Panc1 (cell line): ENCODE data around the gene CDK14. TPM values are rescaled to one million over a fixed set of nuclear protein-coding genes. Genes with fewer than 3 reads are reported as not detected.

Experiments used
- ATAC-seq: fragments of 200-7000 bp; cut with Tn5 transposase; 2 replicates; pipeline ENCODE4 v1.9.1; 2020; ENCODE audit warnings: mild to moderate bottlenecking, moderate library complexity
- BruUV-seq: library from RNA; stranded (reverse); fragments of 400-500 nt; replicated peaks from 2 replicates; lab custom pipeline; 2021; lab: Mats Ljungman, UMichigan
- CTCF ChIA-PET: fragments of 300-600 bp; sonication (Branson Sonifier 250); formaldehyde crosslinking; loops from one replicate; lab custom pipeline; 2022; ENCODE audit warnings: antibody characterized with exemption; lab: Charles Lee
- POLR2A ChIA-PET: fragments of 300-600 bp; sonication (Branson Sonifier 250); formaldehyde crosslinking; loops from one replicate; lab custom pipeline; 2022; ENCODE audit warnings: antibody characterized with exemption; lab: Charles Lee
- DNase-seq: peaks from one replicate; pipeline ENCODE4 v3.0.0-alpha.2; 2010; ENCODE audit warnings: low read depth, low spot score
- H3K27ac ChIP-seq: 2 replicates; pipeline ENCODE4 v1.5.1; 2011; ENCODE audit warnings: mild to moderate bottlenecking, low read length, inconsistent platforms
- H3K27me3 ChIP-seq: fragments of 200-500 bp; sonication (Bioruptor generic); 2 replicates; pipeline ENCODE4 v1.6.0; 2014; ENCODE audit warnings: low read length, inconsistent platforms; ENCODE audit not compliant: control insufficient read depth, insufficient read depth
- H3K36me3 ChIP-seq: fragments of 200-500 bp; sonication (Bioruptor generic); 2 replicates; pipeline ENCODE4 v1.5.1; 2014; ENCODE audit warnings: inconsistent platforms, mild to moderate bottlenecking, low read length, moderate library complexity; ENCODE audit not compliant: control insufficient read depth, insufficient read depth
- H3K4me1 ChIP-seq: 2 replicates; pipeline ENCODE4 v1.5.1; 2011; ENCODE audit warnings: inconsistent platforms, mild to moderate bottlenecking, low read length, moderate library complexity; ENCODE audit not compliant: control insufficient read depth, insufficient read depth
- H3K4me3 ChIP-seq, 2 experiments: 2 replicates each; pipeline ENCODE4 v1.5.1; 2011 to 2012; ENCODE audit warnings: low read depth in 2 of 2, low read length in 2 of 2, mild to moderate bottlenecking in 2 of 2, inconsistent platforms in 1 of 2, moderate library complexity in 1 of 2
- H3K9me3 ChIP-seq: fragments of 200-500 bp; sonication (Bioruptor generic); 2 replicates; pipeline ENCODE4 v1.5.1; 2014; ENCODE audit warnings: low read depth, mild to moderate bottlenecking, inconsistent platforms, low read length, moderate library complexity; ENCODE audit not compliant: control insufficient read depth, insufficient read depth
- CTCF ChIP-seq: fragments of 450-650 bp; IDR thresholded peaks from 2 replicates; pipeline ENCODE4 v1.5.1; 2017; ENCODE audit warnings: mild to moderate bottlenecking
- POLR2AphosphoS5 ChIP-seq: IDR thresholded peaks from 2 replicates; pipeline ENCODE4 v1.6.1; 2012; ENCODE audit warnings: mild to moderate bottlenecking, low read depth, low read length, moderate library complexity
- REST ChIP-seq, 2 experiments: IDR thresholded peaks; 2 replicates each; pipeline ENCODE4 v1.6.1; 2011 to 2012; ENCODE audit warnings: low read depth in 2 of 2, control low read depth in 1 of 2, low read length in 1 of 2, mild to moderate bottlenecking in 1 of 2, moderate library complexity in 1 of 2; ENCODE audit not compliant: insufficient read depth in 1 of 2
- SIN3A ChIP-seq: IDR thresholded peaks from 2 replicates; pipeline ENCODE4 v1.6.1; 2012; ENCODE audit warnings: low read depth, mild to moderate bottlenecking, low read length, moderate library complexity, borderline replicate concordance; ENCODE audit not compliant: insufficient read depth
- TCF7L2 ChIP-seq: IDR thresholded peaks from 2 replicates; pipeline ENCODE4 v1.6.1; 2011; ENCODE audit warnings: mild to moderate bottlenecking, low read depth, low read length, inconsistent platforms
- in situ Hi-C: cut with HindIII; loops from 2 replicates; pipeline ENCODE4 v1.10.0; 2016; ENCODE audit warnings: low sequenced_read_pairs, low pct_unique_long_range_greater_than_20kb
- intact Hi-C: fragments of 100-400 bp; cut with micrococcal nuclease; formaldehyde crosslinking; loops from one replicate; pipeline ENCODE4 v1.10.0; 2022; ENCODE audit not compliant: unreplicated experiment
- total RNA-seq: library from RNA; stranded (reverse); gene quantifications from one replicate; pipeline ENCODE4 v1.2.1, GENCODE V29; 2021; ENCODE audit not compliant: unreplicated experiment

The CDK14 gene
- total RNA-seq, 1 experiment from 2014 or later: 3.0 TPM

- Histone ChIP-seq H3K4me1 (no peaks in the 10 kb centered on the region), H3K36me3 (no peaks in the 10 kb centered on the region), H3K27ac (no peak overlapping the region), H3K9me3 (no peaks in the 10 kb centered on the region), H3K27me3 (no peaks in the 10 kb centered on the region), H3K4me3 (no peak overlapping the region)
- TF ChIP-seq TCF7L2 (no peak), REST (IDR thresholded peaks at IDR 0.05; ENCODE audit: insufficient read depth in 1 of 2, low read depth in 2 of 2, low read length in 1 of 2) (no peak), POLR2AphosphoS5 (no peak), SIN3A (no peak), CTCF (no peak)
- ChIA-PET POLR2A (no interaction called here), CTCF (no interaction called here)
- no peak for ATAC-seq
- in situ Hi-C loops (no loop called here), intact Hi-C loops (no loop called here)
- no peak for DNase-seq
- no TSS peak for BruUV-seq
These were observed 652.9 kb downstream of the CDK14 start for GRCh38 chr7:91248996-91249395.

GRCh38 chr7:91249506-91250233 is 653.5 kb downstream of the CDK14 start:
- DNase-seq: no peak
- CTCF ChIA-PET: no interaction called here
- Histone ChIP-seq H3K27me3 (no peaks in the 10 kb centered on the region), H3K9me3 (no peaks in the 10 kb centered on the region), H3K4me3 (no peak overlapping the region), H3K27ac (no peak overlapping the region), H3K4me1 (no peaks in the 10 kb centered on the region), H3K36me3 (no peaks in the 10 kb centered on the region)
- TF ChIP-seq TCF7L2 (no peak), REST (IDR thresholded peaks at IDR 0.05; ENCODE audit: insufficient read depth in 1 of 2, low read depth in 2 of 2, low read length in 1 of 2) (no peak), SIN3A (no peak), POLR2AphosphoS5 (no peak), CTCF (no peak)
- intact Hi-C loops (no loop called here), in situ Hi-C loops (no loop called here)
- ATAC-seq: no peak
- POLR2A ChIA-PET: no interaction called here
- no TSS peak for BruUV-seq
